Esophagus squamous epithelium (tissue), 5 donors: Measurements from ENCODE around the gene RAB9A. TPM values are rescaled to one million over a fixed set of nuclear protein-coding genes. Genes with fewer than 3 reads are reported as not detected.

Experiments used
- DNase-seq: peaks from one replicate; lab custom pipeline; 2025; lab: John Stamatoyannopoulos, UW
- H3K27ac ChIP-seq, 4 donors: fragments of 200-600 bp; sonication (generic); one replicate each; pipeline ENCODE4 v1.5.1; 2016 to 2019; ENCODE audit warnings: mild to moderate bottlenecking in 1 of 4
- H3K27me3 ChIP-seq, 4 donors: fragments of 200-600 bp; sonication (generic); 1 replicate in 3 of 4; 2 replicates in 1 of 4; pipeline versions ENCODE4 v1.5.1 to v1.6.0; 2017 to 2021; ENCODE audit warnings: antibody characterized with exemption in 1 of 4
- H3K36me3 ChIP-seq, 3 donors: fragments of 200-600 bp; sonication (generic); one replicate each; pipeline ENCODE4 v1.5.1; 2016 to 2019
- H3K4me1 ChIP-seq, 3 donors: fragments of 200-600 bp; sonication (generic); one replicate each; pipeline ENCODE4 v1.5.1; 2017 to 2019
- H3K4me3 ChIP-seq, 4 donors: fragments of 200-600 bp; sonication (generic); 1 replicate in 3 of 4; 2 replicates in 1 of 4; pipeline ENCODE4 v1.5.1; 2016 to 2019; ENCODE audit warnings: mild to moderate bottlenecking in 2 of 4, moderate library complexity in 1 of 4
- H3K9me3 ChIP-seq, 3 donors: fragments of 200-600 bp; sonication (generic); one replicate each; pipeline ENCODE4 v1.5.1; 2016 to 2019
- CTCF ChIP-seq, 6 experiments: fragments of 450-650 bp in 4 of 6; fragments of 200-600 bp in 2 of 6; sonication (generic) in 2 of 6; IDR thresholded peaks; one replicate each; pipeline ENCODE4 v1.5.1; 2016 to 2019; ENCODE audit warnings: antibody characterized with exemption in 6 of 6, mild to moderate bottlenecking in 4 of 6, moderate library complexity in 4 of 6
- POLR2A ChIP-seq, 4 donors: fragments of 450-650 bp; IDR thresholded peaks; one replicate each; pipeline ENCODE4 v1.6.1; 2017; ENCODE audit warnings: antibody characterized with exemption in 4 of 4, mild to moderate bottlenecking in 4 of 4, moderate library complexity in 3 of 4
- WGBS, 2 donors: methylation state at CpG; one replicate each; pipeline ENCODE4 v1.1.5; 2018; 5-methylcytosine and 5-hydroxymethylcytosine counted together
- intact Hi-C: fragments of 100-400 bp; cut with DNase I; formaldehyde crosslinking; loops from one replicate; pipeline ENCODE4 v1.15.0; 2022
- total RNA-seq, 4 donors: library from RNA; depleted of rRNA; stranded (reverse); fragments of >200 nt; gene quantifications; one replicate each; pipeline ENCODE4 v1.1.0, GENCODE V29; 2016
- donor health status: DM: yes; HTN: yes; CAD: no.

RAB9A gene
- total RNA-seq, 4 donors from 2014 or later: 24.4 to 28.6 (median 25.8) TPM

DNA sequence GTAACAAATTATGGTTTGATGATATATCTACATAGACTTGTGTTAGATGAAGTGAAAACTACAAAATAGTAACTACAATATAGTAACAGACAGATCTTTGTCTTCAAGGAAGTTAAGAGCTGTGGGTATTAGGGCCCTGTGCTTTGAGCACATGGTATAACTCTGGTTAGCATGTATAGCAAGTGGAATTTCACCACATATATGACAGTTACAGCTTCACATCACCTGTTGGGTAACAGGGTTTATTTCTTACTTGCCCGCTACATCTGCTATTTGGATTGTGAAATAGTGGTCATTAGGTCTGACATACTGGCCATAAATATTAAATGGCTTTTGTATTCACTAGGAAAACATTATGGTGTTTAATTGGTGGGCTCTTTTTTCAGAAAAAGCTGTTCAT is 65.8 kb downstream of the RAB9A start:
- TF ChIP-seq CTCF (IDR thresholded peaks at IDR 0.05): no peak
- TF ChIP-seq POLR2A (IDR thresholded peaks at IDR 0.05): no peak
- 95 to 100% methylated on average over 1 of the region's 1 CpG for WGBS, 2 donors
- Histone ChIP-seq H3K4me3 (no peak overlapping the region), H3K27me3 (no peaks in the 10 kb centered on the region), H3K4me1 (no peaks in the 10 kb centered on the region), H3K9me3 (no peaks in the 10 kb centered on the region), H3K36me3 (peaks cover 0 to 81% (median 6%) of the 10 kb centered on the region in 3 donors), H3K27ac (no peak overlapping the region)
- no peak for DNase-seq
- intact Hi-C loops: loop anchor here (10.0 kb wide), 1 partner anchor 280 kb away; no protein-coding TSS in a partner anchor

DNA sequence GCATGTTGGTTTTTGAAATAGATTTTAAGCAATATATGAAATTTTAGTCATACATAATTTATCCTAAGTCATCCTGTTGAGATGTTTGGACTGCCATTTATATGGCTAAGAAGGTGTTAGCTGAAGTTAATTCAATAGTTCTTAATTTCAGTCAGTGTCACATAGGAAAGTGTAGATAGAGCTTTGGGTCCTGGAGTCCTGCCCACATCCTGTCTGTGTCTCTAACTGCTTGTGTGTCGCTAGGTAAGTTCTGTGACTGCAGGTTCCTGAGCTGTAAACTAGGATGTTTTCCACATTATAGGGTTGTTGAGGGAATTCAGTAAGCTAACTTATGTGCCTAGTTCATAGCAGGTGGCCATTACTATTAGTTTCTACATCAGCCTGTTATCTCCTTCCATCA is 66.3 kb downstream of the RAB9A start:
- TF ChIP-seq POLR2A (IDR thresholded peaks at IDR 0.05) (no peak), CTCF (IDR thresholded peaks at IDR 0.05) (no peak)
- Histone ChIP-seq H3K9me3 (no peaks in the 10 kb centered on the region), H3K36me3 (peaks cover 3 to 85% (median 6%) of the 10 kb centered on the region in 3 donors), H3K27me3 (no peaks in the 10 kb centered on the region), H3K4me1 (no peaks in the 10 kb centered on the region), H3K4me3 (no peak overlapping the region), H3K27ac (no peak overlapping the region)
- no peak for DNase-seq
- intact Hi-C loops: loop anchor here (10.0 kb wide), 1 partner anchor 280 kb away; no protein-coding TSS in a partner anchor
- 54 to 67% methylated on average over 1 of the region's 1 CpG for WGBS, 2 donors

GRCh38 chrX:13756381-13756780 is 67.5 kb downstream of the RAB9A start:
- intact Hi-C loops: loop anchor here (10.0 kb wide), 1 partner anchor 278 kb away; no protein-coding TSS in a partner anchor

DNA sequence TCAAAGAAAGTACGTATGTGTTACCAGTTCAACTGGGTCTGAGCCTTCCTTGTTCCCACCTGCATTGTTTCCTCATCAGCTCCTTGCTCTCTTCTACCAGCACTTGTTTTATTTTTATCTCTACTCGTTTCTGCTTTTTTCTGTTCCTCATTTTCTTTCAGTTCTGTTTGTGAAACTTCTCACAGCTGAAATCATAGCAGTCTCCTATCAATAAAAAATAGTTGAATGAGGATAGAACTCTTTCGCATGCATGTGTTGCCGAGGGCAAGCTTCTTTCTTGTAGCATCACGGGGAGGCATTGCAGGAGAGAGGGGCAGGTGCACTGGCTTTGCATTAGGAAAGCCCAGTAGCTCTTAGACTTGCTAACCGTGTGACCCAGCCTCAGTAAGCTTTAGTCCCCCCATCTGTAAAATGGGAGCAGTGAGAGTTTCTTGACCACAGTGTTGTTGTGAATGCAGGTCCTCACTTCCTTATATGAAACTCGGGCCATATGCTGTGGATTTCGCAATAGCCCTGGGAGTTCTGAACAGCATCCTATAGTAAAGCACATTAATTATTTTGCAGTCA is 70.3 kb downstream of the RAB9A start:
- H3K36me3 ChIP-seq: peaks cover 0 to 86% (median 6%) of the 10 kb centered on the region in 3 donors
- peaks cover 0 to 26% (median 0%) of the 10 kb centered on the region in 3 donors for H3K4me1 ChIP-seq
- H3K9me3 ChIP-seq: no peaks in the 10 kb centered on the region
- TF ChIP-seq CTCF (IDR thresholded peaks at IDR 0.05) (no peak), POLR2A (IDR thresholded peaks at IDR 0.05) (no peak)
- no peak for DNase-seq
- no peak overlapping the region for H3K27ac ChIP-seq
- no peaks in the 10 kb centered on the region for H3K27me3 ChIP-seq
- WGBS, 2 donors: 69 to 83% methylated on average over 5 to 7 of the region's 8 CpGs
- no peak overlapping the region for H3K4me3 ChIP-seq
- intact Hi-C loops: loop anchor here (10.0 kb wide), 1 partner anchor 276 kb away; no protein-coding TSS in a partner anchor

More at GRCh38 chrX:13756381-13756780, 67.5 kb downstream of the RAB9A start:
- Histone ChIP-seq H3K4me1 (peaks cover 0 to 5% (median 0%) of the 10 kb centered on the region in 3 donors), H3K27me3 (no peaks in the 10 kb centered on the region), H3K27ac (no peak overlapping the region), H3K4me3 (no peak overlapping the region), H3K9me3 (no peaks in the 10 kb centered on the region), H3K36me3 (peaks cover 6 to 91% (median 6%) of the 10 kb centered on the region in 3 donors)
- no peak for DNase-seq
- TF ChIP-seq POLR2A (IDR thresholded peaks at IDR 0.05) (no peak), CTCF (IDR thresholded peaks at IDR 0.05) (no peak)
- 93 to 99% methylated on average over 4 of the region's 4 CpGs for WGBS, 2 donors

Other genes starting within 250 kb of the RAB9A start
- gene EGFL6, start 119.5 kb upstream of the RAB9A start, total RNA-seq: 1 to 10 TPM in 3 of 4 donors, under 1 TPM in 1; 0.92 to 6.8 (median 1.8) TPM
- gene TCEANC, start 36.0 kb upstream of the RAB9A start, total RNA-seq: 1 to 10 TPM; 1.3 to 2.6 (median 2.0) TPM
- 10 to 100 TPM in 3 of 4 donors, 1 to 10 TPM in 1; 8.9 to 12.8 (median 11.0) TPM for gene TRAPPC2, start 45.5 kb downstream of the RAB9A start, total RNA-seq
- 10 to 100 TPM; 12.7 to 26.1 (median 20.6) TPM for gene OFD1, start 45.6 kb downstream of the RAB9A start, total RNA-seq
- gene GPM6B, start 128.0 kb downstream of the RAB9A start, total RNA-seq: 1 to 10 TPM; 2.4 to 7.4 (median 5.3) TPM